HG03520 (cell line): ENCODE data around the gene SGMS1.
"Not testable (repeated sequence)": the region's sequence is repeated elsewhere in the genome, so short reads cannot be mapped to it uniquely, and the experiment has no call there.

Experiments used
- ATAC-seq: cut with Tn5 transposase; IDR thresholded peaks from one replicate; pipeline ENCODE4 v1.9.1; 2021; ENCODE audit warnings: mild to moderate bottlenecking, moderate library complexity; ENCODE audit not compliant: unreplicated experiment

SGMS1 gene

DNA sequence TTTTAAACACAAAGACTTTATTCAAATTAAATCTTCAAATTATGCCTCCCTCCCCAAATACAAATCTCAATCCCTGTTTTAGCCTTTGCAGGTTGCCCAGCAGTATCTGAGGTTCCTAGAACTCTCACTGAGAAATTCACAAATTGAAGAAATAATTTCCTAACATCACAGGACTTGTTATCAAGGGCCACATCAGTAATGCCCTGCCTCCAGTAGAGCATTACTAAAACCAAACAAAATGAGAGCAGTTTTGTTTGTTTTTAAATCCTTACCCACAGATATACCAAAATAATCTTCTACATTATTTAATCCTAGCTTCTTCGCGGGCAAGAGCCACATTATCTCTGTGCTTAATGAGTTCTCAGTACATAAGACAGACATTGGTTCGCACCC lies 152.2 kb downstream of the SGMS1 start:
- no peak for ATAC-seq

GRCh38 chr10:50470798-50471582 lies 152.8 kb downstream of the SGMS1 start:
- no peak for ATAC-seq

- peak; percentile 54 for ATAC-seq
Measured at GRCh38 chr10:50470345-50470744, 153.4 kb downstream of the SGMS1 start.

DNA sequence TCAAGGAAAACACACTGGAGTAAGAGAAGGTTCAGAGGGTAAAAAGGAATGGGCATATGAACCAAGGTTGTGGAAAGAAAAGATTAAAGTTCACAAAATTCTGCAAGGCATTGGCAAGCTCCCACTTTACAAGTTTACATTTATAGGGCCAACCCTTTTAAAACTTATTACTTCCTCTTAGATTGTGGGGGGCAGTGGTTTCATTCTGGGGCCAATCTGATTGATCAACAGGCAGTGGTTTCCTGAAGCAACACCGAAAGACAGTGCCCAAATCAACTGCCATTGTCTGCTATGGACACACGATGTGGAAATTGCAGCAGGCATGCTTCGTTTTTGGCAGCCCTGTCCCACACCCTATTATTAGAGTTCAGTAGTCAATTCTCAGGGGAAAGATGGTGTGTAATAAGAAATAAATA lies 154.0 kb downstream of the SGMS1 start:
- ATAC-seq, result no peak

DNA sequence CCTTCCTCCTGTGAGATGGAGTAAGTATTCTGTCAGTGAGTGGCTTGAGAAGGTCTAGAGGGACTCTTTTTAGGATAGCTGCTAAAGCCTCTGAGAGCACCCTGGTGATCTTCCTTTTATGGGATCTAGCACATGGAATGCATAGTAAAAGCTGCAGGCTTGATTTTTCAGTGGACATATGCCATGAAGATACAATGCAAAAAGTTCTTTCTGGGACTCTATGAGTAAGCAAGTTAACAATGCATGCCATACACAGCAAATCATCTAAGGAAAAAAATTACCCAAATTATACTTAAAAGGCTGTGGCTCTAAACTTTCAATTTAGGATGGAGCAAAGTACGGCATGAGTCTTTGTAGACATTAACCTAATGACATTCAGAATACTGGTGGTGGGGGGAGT lies 154.5 kb downstream of the SGMS1 start:
- ATAC-seq, result no peak

- no peak for ATAC-seq
Measured at GRCh38 chr10:50467209-50467608, 156.5 kb downstream of the SGMS1 start.

DNA sequence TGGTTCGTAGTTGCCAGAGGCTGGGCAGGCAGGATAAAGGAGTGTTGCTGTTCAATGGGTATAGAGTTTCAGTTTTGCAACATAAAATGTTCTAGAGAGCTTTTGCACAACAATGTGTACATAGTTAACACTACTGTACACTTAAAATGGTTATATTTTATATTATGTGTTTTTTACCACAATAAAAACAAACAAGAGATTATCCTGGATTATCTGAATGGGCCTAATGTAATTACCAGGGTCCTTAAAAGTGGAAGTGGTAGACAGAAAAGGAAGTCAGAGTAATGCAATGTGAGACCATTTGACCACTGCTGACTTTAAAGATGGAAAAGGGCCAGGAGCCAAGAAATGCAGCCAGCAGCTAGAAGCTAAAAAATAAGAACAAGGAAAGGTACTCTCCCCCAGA lies 159.7 kb downstream of the SGMS1 start:
- ATAC-seq, result no peak

- no peak for ATAC-seq
Measured at GRCh38 chr10:50461834-50462233, 161.9 kb downstream of the SGMS1 start.

- ATAC-seq, result no peak
Measured at GRCh38 chr10:50461123-50461522, 162.6 kb downstream of the SGMS1 start.

DNA sequence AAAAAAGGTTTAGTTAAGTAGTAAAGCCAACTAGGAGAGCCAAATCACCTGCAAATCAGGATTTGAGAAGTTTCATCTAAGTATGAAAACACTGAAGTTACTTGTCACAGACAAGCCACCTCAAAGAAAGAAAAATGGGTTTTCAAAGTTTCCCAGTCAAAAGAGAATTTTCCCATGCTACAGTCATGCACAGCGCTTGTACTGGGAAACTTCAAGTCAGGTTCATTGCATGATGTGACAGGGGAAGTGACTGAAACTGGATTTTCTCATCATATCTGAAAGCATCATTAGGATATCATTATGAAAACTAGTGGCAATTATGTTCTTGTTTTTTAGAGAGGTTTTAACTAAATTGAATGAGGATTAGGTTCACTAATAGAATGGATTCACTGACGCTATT lies 167.0 kb downstream of the SGMS1 start:
- no peak for ATAC-seq

DNA sequence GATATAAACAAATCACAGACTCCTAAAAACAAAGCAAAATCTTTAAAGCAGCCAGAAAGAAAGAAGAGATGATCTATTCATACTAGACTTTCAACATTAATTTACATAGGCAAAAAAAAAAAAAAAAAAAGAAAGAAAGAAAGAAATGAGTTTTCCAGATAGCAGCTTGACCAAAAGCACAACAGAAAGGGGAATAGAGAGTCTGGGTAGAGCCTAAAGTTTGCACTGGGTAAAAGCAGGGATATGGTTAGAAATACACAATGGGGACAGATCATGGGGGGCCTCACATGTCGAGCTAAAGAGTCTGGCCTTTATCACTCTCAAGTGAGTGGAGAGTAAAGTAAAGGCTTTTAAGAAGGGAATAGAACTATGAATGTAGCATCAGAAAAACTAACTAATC lies 169.8 kb downstream of the SGMS1 start:
- no peak for ATAC-seq

DNA sequence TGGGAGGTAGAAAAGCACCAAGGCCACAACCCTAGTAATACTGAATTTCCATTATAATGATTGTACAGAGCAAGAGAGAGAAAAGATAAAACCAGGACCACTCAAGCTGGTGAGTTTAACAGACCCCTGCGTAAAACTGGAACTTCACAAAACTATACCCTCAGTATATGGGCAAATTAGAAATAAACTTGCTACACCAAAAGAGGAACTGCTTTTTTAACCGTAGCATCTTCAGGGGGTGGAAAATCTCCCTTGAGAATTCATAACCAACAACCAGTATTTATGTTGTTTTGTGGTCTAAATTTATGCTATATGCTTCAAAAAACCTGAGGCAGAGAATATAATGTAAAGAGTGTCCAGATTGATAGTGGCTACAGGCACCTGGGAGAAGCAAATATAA lies 171.2 kb downstream of the SGMS1 start:
- no peak for ATAC-seq

GRCh38 chr10:50447691-50448090 lies 176.1 kb downstream of the SGMS1 start:
- ATAC-seq, result no peak

- ATAC-seq, result not testable (repeated sequence)
Measured at GRCh38 chr10:50445777-50446176, 178.0 kb downstream of the SGMS1 start.

- no peak for ATAC-seq
Measured at GRCh38 chr10:50440489-50440888, 183.3 kb downstream of the SGMS1 start.

GRCh38 chr10:50439806-50440205 lies 183.9 kb downstream of the SGMS1 start:
- no peak for ATAC-seq

DNA sequence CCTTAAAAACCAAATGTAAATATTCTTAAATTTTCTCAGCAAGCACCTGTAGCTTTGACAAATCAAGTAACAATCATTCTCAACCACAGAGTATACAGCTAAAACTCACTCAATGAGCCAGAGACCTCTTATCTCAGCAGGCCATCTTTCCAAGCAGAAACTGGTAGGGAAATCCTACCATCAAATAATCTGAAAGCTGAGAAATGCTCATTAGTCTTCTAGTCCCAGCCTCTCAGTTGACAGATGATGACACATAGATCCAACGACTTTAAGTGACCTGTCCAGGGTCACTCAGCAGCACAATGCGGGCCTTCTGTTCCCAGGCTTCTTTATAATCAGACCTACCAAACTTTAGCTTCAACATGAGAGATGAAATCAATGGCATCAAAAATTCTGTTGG lies 184.6 kb downstream of the SGMS1 start:
- ATAC-seq, result no peak

DNA sequence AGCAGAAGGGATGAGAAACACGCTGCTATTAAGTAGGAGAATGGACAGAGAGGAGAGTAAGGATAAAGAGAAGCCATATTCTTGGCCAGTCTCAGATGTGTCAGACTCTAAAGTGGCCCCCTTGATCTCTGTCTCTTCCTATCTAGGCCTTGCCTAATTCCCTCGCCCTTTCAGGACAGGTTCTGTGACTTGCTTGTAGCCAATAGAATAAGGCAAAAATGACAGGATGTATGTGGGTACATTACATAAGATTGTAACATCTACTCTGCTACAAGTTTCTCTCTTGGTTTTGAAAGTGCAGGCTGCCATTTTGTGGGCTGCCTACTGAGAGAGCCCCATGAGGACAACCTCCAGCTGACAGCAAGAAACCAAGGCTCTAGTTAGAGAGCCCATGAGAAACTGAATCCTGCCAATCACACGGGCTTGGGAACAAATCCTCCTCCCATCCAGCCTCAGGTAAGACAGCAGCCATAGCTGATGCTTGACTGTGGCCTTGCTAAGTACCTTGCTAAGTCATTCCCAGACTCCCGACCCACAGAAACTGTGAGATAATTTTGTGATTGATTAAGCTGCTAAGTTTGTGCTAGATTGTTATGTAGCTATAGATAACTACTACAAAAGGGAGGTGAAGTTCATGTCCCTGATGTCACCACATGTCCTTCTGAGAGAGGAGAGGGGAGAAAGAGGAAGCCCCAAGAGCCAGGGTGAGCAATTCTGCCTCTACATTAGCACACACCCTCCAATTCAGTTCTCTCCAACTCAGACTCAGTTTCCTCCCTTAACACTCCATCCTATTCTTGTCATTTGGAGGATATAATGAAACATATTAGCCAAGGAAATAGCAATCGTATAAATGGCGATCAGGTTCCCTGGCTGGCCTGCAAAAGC lies 185.5 kb downstream of the SGMS1 start:
- no peak for ATAC-seq

DNA sequence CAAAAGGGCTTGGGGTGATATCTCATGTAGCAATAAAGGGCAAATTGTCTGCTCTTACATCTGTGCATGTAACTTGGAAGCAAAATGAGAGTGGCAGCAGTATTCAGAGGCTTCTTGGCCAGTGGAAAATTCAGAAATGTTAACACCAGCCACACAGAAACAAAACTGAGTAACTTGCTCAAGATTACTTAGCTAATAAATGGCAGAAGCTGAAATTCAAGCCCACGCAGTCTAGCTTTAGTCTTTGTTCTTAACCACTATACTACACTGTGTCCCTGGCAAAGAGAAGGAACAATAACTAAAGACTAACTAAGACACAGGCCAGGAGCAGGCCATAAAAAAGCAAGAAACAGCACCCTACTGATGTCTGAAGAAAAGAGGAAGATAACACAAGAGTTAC lies 186.5 kb downstream of the SGMS1 start:
- ATAC-seq, result no peak

DNA sequence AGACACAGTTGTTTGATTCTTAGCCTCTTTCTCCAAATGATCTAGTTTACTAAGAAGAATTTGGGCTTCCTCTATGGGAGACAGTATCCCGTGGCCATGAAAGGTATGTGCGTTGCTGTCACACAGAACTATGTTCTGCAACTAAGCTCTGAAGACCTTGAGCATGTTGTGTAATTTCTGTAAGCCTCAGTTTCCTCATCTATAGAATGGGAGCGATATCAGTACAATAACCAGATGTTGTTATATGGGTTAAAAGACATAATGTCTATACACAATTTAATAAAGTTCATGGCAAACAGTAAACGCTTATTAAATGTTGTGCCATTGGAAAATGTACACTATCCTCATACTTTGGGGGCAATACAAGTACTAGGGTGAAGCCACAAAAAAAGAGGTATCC lies 187.0 kb downstream of the SGMS1 start:
- ATAC-seq, result no peak

GRCh38 chr10:50432211-50433009 lies 191.3 kb downstream of the SGMS1 start:
- ATAC-seq, result peak; percentile 45
